Spleen (tissue), 11 donors: ENCODE results near the gene MRPL36. TPM values are rescaled to one million over a fixed set of nuclear protein-coding genes. Genes with fewer than 3 reads are reported as not detected.

ENCODE experiments used
- DNase-seq: peaks from one replicate; pipeline ENCODE4 v3.0.0-alpha.2; 2020
- H3K27ac ChIP-seq, 8 donors: fragments of 200-600 bp; sonication (generic) in 7 of 8; 1 replicate in 4 of 8; 2 replicates in 4 of 8; pipeline versions ENCODE4 v1.5.0 to v1.8.0; 2016 to 2021; ENCODE audit warnings: inconsistent platforms in 4 of 8, mild to moderate bottlenecking in 4 of 8, moderate library complexity in 1 of 8
- H3K27me3 ChIP-seq, 7 donors: fragments of 200-600 bp; sonication (generic) in 6 of 7; replicated peaks in 1 of 7; 1 replicate in 4 of 7; 2 replicates in 3 of 7; pipeline versions ENCODE4 v1.5.0 to v1.8.0; 2016 to 2021; ENCODE audit warnings: inconsistent platforms in 3 of 7, mild to moderate bottlenecking in 1 of 7
- H3K36me3 ChIP-seq, 6 donors: fragments of 200-600 bp; sonication (generic) in 5 of 6; 1 replicate in 4 of 6; 2 replicates in 2 of 6; pipeline versions ENCODE4 v1.5.0 to v1.8.0; 2016 to 2021; ENCODE audit warnings: inconsistent platforms in 2 of 6
- H3K4me1 ChIP-seq, 6 donors: fragments of 200-600 bp; sonication (generic) in 5 of 6; 1 replicate in 3 of 6; 2 replicates in 3 of 6; pipeline versions ENCODE4 v1.5.0 to v1.8.0; 2016 to 2021; ENCODE audit warnings: inconsistent platforms in 3 of 6
- H3K4me3 ChIP-seq, 8 donors: fragments of 200-600 bp; sonication (generic) in 7 of 8; 1 replicate in 4 of 8; 2 replicates in 4 of 8; pipeline versions ENCODE4 v1.5.0 to v1.8.0; 2016 to 2021; ENCODE audit warnings: inconsistent platforms in 4 of 8, mild to moderate bottlenecking in 4 of 8, moderate library complexity in 2 of 8
- H3K9me3 ChIP-seq, 8 donors: fragments of 200-600 bp; sonication (generic) in 7 of 8; 1 replicate in 4 of 8; 2 replicates in 4 of 8; pipeline versions ENCODE4 v1.5.0 to v1.8.0; 2016 to 2021; ENCODE audit warnings: inconsistent platforms in 4 of 8
- CTCF ChIP-seq, 11 experiments: fragments of 200-600 bp in 7 of 11; fragments of 450-650 bp in 4 of 11; sonication (generic) in 4 of 11; IDR thresholded peaks in 8 of 11; conservative IDR thresholded peaks in 3 of 11; 1 replicate in 7 of 11; 2 replicates in 4 of 11; pipeline versions ENCODE4 v1.4.0 to v1.8.0; 2016 to 2021; ENCODE audit warnings: antibody characterized with exemption in 11 of 11, inconsistent platforms in 4 of 11, mild to moderate bottlenecking in 1 of 11
- POLR2A ChIP-seq, 3 donors: fragments of 450-650 bp; IDR thresholded peaks; one replicate each; pipeline ENCODE4 v1.5.1; 2017; ENCODE audit warnings: antibody characterized with exemption in 3 of 3, mild to moderate bottlenecking in 1 of 3
- POLR2AphosphoS5 ChIP-seq, 3 donors: sonication (generic); formaldehyde crosslinking; IDR thresholded peaks; one replicate each; pipeline ENCODE4 v1.5.1; 2017; ENCODE audit warnings: antibody characterized with exemption in 3 of 3
- WGBS, 5 donors: extraction: QIAGEN DNeasy Blood & Tissue Kit in 3 of 5; methylation state at CpG; one replicate each; pipeline versions ENCODE4 v1.1.5 to v1.1.7; 2013 to 2018; 5-methylcytosine and 5-hydroxymethylcytosine counted together
- intact Hi-C: fragments of 100-400 bp; cut with DNase I; formaldehyde crosslinking; loops from one replicate; pipeline ENCODE4 v1.15.0; 2023; ENCODE audit warnings: low total_unique reads
- polyA plus RNA-seq, 3 donors: library from polyadenylated mRNA; stranded (reverse); fragments of 200-250 nt; gene quantifications; one replicate each; pipeline ENCODE4 v1.2.1, GENCODE V29; 2013
- total RNA-seq, 7 donors: library from RNA; depleted of rRNA in 3 of 7; stranded (reverse); fragments of >200 nt in 3 of 7; fragmentation: NEBNext Ultra II Directional in 4 of 7; extraction: Animal tissue kit (Norgen Biotek cat#: 25700) in 4 of 7; gene quantifications; one replicate each; pipeline versions ENCODE4 v1.1.0 to v1.2.1, GENCODE V29; 2016 to 2021
- donor health status: healthy with polysubstance abuse.
- donor health status: DM: no; HTN: no; CAD: no; lungs with moderate emphysema.
- donor health status: DM: no; HTN: no; CAD: no.
- donor health status: Bipolar disorder and iron deficiency.
- donor health status: healthy.
- donor health status: DM: no; HTN: no; CAD: no.
- donor health status: DM: yes; HTN: yes; CAD: no.

The MRPL36 gene
- total and polyA plus RNA-seq, 10 donors = 20.3 to 77.3 (median 35.9) TPM

GRCh38 chr5:1779021-1779680, 20.5 kb downstream of the MRPL36 start:
- TF ChIP-seq POLR2A (IDR thresholded peaks at IDR 0.05) (no peak), CTCF (IDR thresholded peaks at IDR 0.05 in 8 of 11, conservative IDR thresholded peaks at IDR 0.05 in 3 of 11) (no peak), POLR2AphosphoS5 (IDR thresholded peaks at IDR 0.05) (no peak)
- peak; percentile 70 for DNase-seq
- Histone ChIP-seq H3K27ac (no peak overlapping the region), H3K36me3 (no peaks in the 10 kb centered on the region), H3K4me3 (no peak overlapping the region), H3K27me3 (peaks cover 0 to 23% (median 0%) of the 10 kb centered on the region in 7 donors), H3K4me1 (peaks cover 0 to 21% (median 2%) of the 10 kb centered on the region in 6 donors), H3K9me3 (peaks cover 0 to 6% (median 0%) of the 10 kb centered on the region in 8 donors)
- intact Hi-C loops = loop anchor here (5.0 kb wide), 1 partner anchor 243 kb away; no protein-coding TSS in a partner anchor
- 83 to 92% (median 87%) methylated on average over 30 to 32 of the region's 32 CpGs for WGBS, 5 donors

DNA sequence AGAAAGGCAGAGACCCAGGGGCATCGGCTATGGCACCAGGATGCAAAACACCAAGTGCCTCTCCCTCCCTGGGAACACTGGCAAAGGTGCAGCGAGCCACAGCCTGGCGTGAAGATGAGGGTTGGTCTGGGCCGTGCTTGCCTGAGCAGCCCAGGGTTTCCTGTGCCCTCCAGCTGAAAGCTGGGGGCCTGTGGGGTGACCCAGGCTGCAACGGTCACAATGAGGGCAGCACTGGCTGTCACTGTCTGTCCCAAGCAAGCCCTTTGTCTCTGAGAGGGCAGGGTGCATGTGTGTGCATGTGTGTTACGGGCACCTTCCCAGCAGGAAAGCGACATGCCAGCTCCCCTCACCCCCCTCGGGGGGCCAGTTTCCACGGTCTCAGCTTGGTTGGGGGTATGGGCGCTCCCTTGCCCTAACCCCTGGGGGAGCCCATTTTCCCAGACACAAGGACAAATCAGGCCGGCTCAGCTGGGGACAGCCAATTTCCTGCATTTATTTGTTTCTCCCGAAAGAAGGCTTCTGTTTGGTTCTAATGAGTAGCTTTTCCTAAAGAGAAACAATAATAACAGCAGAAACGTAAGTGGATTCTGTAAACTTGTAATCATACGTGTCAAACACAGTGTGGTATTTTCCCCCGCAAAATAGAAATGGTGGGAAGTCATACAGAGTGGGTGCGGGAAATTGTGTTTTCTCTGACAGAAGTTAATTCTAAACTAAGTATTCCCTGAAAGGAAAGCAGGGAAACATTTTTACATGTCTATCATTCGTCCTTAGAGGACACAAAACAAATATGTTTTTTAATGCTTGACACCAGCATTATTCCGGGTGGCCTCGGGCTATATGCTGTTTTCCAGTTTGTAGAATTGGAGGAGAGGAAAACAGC, 21.3 kb downstream of the MRPL36 start:
- Histone ChIP-seq H3K36me3 (no peaks in the 10 kb centered on the region), H3K27ac (no peak overlapping the region), H3K9me3 (peaks cover 0 to 6% (median 0%) of the 10 kb centered on the region in 8 donors), H3K4me1 (peaks cover 0 to 14% (median 2%) of the 10 kb centered on the region in 6 donors), H3K27me3 (peaks cover 0 to 19% (median 0%) of the 10 kb centered on the region in 7 donors), H3K4me3 (no peak overlapping the region)
- WGBS, 5 donors = 55 to 66% (median 63%) methylated on average over 14 to 19 of the region's 19 CpGs
- TF ChIP-seq POLR2A (IDR thresholded peaks at IDR 0.05) (no peak), CTCF (IDR thresholded peaks at IDR 0.05 in 8 of 11, conservative IDR thresholded peaks at IDR 0.05 in 3 of 11) (no peak), POLR2AphosphoS5 (IDR thresholded peaks at IDR 0.05) (no peak)
- intact Hi-C loops = loop anchor here (5.0 kb wide), 1 partner anchor 244 kb away; no protein-coding TSS in a partner anchor
- peak; percentile 54 for DNase-seq

DNA sequence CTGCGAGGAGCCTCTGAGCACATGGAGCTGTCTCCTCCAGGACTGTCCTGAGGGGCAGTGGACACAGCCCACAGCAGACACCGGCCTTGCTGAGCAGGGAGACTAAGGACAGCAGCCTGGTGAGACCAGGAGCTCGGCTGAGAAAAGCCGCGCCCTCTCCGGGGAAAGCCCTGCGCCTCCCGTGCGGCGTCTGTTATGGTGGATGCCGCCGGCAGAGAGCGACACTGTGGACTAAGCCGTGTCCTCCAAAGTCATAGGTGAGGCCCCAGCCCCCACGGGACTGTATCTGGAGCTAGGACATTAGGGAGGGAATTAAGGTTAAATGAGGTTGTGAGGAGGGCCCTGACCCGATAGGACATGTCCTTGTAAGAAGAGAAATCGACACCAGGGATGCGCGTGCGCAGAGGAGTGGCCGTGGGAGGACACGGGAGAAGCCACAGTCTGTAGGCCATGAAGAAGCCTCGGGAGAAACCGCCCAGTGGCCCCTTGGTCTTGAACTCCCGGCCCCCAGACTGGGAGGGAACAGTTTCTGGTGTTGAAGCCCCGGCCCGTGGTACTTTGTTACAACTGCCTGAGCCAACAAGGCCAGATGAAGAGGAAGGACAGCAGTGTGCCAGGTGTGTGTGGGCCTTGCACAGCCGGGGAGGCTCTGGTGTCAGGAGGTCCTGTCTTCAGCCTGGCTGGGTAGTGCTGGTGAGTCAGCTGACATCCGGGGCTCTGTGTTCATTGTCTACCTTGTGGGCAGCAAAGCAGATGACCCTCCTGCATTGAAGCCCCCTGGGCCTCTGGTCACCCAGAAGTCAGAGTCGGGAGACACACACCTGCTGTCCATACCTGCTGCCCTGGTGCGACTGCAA, 22.1 kb downstream of the MRPL36 start:
- intact Hi-C loops = loop anchor here (5.0 kb wide), 1 partner anchor 245 kb away; no protein-coding TSS in a partner anchor
- Histone ChIP-seq H3K27me3 (peaks cover 0 to 19% (median 0%) of the 10 kb centered on the region in 7 donors), H3K27ac (no peak overlapping the region), H3K9me3 (peaks cover 0 to 6% (median 0%) of the 10 kb centered on the region in 8 donors), H3K36me3 (no peaks in the 10 kb centered on the region), H3K4me3 (no peak overlapping the region), H3K4me1 (peaks cover 0 to 6% (median 0%) of the 10 kb centered on the region in 6 donors)
- peak; percentile 66 for DNase-seq
- 86 to 93% (median 89%) methylated on average over 24 to 31 of the region's 31 CpGs for WGBS, 5 donors
- no peak for TF ChIP-seq CTCF (IDR thresholded peaks at IDR 0.05 in 8 of 11, conservative IDR thresholded peaks at IDR 0.05 in 3 of 11)
- no peak for TF ChIP-seq POLR2A (IDR thresholded peaks at IDR 0.05)
- no peak for TF ChIP-seq POLR2AphosphoS5 (IDR thresholded peaks at IDR 0.05)
